ENCODE measurements around the gene GNL3. TPM values are rescaled to one million over a fixed set of nuclear protein-coding genes. Genes with fewer than 3 reads are reported as not detected.
"Not testable (repeated sequence)": the region's sequence is repeated elsewhere in the genome, so short reads cannot be mapped to it uniquely, and the experiment has no call there.

Gene GNL3
- total and polyA plus RNA-seq, 5 experiments from 2014 or later = 41.8 to 109 (median 77.5) TPM

DNA sequence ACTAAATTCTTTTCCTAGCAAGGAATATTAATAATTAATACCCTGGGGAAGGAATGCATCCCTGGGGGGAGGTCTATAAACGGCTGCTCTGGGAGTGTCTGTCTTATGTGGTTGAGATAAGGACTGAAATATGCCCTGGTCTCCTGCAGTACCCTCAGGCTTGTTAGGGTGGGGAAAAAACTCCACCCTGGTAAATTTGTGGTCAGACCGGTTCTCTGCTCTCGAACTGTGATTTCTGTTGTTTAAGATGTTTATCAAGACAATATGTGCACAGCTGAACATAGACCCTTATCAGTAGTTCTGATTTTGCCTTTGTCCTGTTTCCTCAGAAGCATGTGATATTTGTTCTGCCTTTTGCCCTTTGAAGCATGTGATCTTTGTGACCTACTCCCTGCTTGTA lies 42.9 kb downstream of the GNL3 start:
- H3K27ac Mint-ChIP-seq, POLR2A ChIA-PET, DNase-seq, ATAC-seq, H3K4me3 Mint-ChIP-seq, H3K27me3 Mint-ChIP-seq: not testable (repeated sequence)
- peaks cover 26 to 55% (median 51%) of the 10 kb centered on the region in 3 donors for H3K36me3 Mint-ChIP-seq
- peaks cover 0 to 10% (median 3%) of the 10 kb centered on the region in 4 donors for H3K4me1 Mint-ChIP-seq
- H3K9me3 Mint-ChIP-seq = peaks cover 0 to 32% (median 11%) of the 10 kb centered on the region in 9 donors

DNA sequence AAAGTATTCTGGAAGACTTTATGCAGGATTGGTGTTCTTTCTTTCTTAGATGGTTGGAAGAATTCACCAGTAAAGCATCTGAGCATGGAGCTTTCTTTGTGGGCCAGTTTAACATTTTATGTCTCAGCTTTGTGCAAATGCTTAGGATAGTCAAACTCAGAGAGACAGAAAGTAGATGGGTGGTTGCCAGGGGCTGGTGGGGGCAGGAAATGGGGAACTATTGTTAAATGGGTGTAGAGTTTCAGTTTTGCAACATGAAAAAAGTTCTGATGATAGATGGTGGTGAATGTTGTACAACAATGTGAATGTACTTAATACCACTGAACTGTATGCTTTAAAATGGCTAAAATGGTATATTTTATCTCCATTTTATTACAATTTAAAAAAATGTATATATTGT lies 44.8 kb downstream of the GNL3 start:
- H3K4me3 Mint-ChIP-seq = no peak overlapping the region
- ATAC-seq = no peak
- H3K9me3 Mint-ChIP-seq = peaks cover 0 to 32% (median 11%) of the 10 kb centered on the region in 9 donors
- DNase-seq = no peak
- POLR2A ChIA-PET = no interaction called here
- no peaks in the 10 kb centered on the region for H3K27me3 Mint-ChIP-seq
- H3K27ac Mint-ChIP-seq = peak overlapping the region in 6 of 10 donors; percentile 9 to 52 (median 24)
- peaks cover 0 to 10% (median 3%) of the 10 kb centered on the region in 4 donors for H3K4me1 Mint-ChIP-seq
- H3K36me3 Mint-ChIP-seq = peaks cover 29 to 70% (median 68%) of the 10 kb centered on the region in 3 donors

DNA sequence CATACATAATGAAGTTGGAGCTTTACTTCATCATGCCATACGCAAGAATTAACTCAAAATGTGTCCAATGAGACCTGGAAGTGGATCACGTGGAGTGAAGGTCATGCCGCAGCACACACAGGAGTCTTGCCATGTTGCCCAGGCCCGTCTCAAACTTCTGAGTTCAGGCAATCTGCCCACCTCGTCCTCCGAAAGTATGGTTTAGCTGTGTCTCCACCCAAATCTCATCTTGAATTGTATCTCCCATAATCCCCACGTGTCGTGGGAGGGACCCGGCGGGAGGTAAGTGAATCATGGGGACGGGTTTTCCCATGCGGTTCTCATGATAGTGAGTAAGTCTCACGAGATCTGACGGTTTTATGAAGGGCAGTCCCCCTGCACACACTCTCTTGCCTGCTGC lies 45.8 kb downstream of the GNL3 start:
- Mint-ChIP-seq H3K27ac (peak overlapping the region in 1 of 10 donors; percentile 41), H3K27me3 (no peaks in the 10 kb centered on the region), H3K4me1 (peaks cover 0 to 10% (median 3%) of the 10 kb centered on the region in 4 donors), H3K36me3 (peaks cover 31 to 72% (median 72%) of the 10 kb centered on the region in 3 donors), H3K9me3 (peaks cover 0 to 32% (median 11%) of the 10 kb centered on the region in 9 donors), H3K4me3 (no peak overlapping the region)
- POLR2A ChIA-PET = no interaction called here
- DNase-seq = no peak
- ATAC-seq = no peak

DNA sequence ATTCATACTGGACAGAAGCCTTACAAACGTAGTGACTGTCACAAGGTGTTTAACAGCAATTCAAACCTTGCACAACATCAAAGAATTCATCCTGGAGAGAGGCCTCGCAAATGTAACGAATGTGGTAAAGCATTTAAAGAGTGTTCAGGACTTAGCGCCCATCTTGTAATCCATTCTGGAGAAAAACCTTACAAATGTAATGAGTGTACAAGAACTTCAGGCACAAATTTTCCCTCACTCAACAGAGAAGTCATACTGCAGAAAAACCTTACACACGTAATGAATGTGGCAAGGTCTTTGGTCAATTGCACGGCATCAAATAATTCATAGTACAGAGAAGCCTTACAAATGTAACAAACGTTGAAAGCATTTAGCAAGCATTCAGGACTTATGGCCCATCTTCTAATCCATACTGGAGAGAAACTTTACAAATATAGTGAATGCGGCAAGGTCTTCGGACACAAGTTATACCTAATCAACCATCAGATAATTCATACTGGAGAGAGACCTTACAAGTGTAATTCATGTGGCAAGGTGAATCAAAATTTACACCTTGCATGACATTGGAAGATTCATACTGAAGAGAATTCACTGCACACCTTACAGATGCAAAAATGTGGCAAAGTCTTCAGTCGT lies 47.5 kb downstream of the GNL3 start:
- peaks cover 31 to 82% (median 64%) of the 10 kb centered on the region in 3 donors for H3K36me3 Mint-ChIP-seq
- ATAC-seq (no peak), DNase-seq (no peak)
- H3K9me3 Mint-ChIP-seq = peaks cover 0 to 27% (median 11%) of the 10 kb centered on the region in 9 donors
- no peak overlapping the region for H3K27ac Mint-ChIP-seq
- peaks cover 0 to 10% (median 3%) of the 10 kb centered on the region in 4 donors for H3K4me1 Mint-ChIP-seq
- H3K4me3 Mint-ChIP-seq = no peak overlapping the region
- POLR2A ChIA-PET = no interaction called here
- no peaks in the 10 kb centered on the region for H3K27me3 Mint-ChIP-seq

DNA sequence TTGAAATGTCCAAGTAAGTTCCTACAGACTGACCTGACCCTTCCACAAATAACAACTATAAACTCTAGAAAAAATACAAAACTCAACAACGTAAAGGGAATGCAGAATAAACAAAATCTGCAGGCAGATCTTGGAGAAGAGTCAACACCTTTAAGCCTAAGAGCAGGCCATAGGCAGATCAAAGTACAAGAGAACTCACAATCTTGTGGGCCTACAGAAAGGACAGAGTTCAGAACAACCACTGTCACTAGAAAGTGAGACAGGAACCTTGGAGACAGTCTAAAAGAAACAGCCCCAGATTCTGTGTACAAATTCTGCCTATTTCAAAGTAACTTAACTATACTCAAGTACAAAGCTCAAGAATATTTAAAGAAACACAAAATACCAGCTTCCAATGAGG lies 53.9 kb downstream of the GNL3 start:
- H3K9me3 Mint-ChIP-seq = no peaks in the 10 kb centered on the region
- no peak for ATAC-seq

DNA sequence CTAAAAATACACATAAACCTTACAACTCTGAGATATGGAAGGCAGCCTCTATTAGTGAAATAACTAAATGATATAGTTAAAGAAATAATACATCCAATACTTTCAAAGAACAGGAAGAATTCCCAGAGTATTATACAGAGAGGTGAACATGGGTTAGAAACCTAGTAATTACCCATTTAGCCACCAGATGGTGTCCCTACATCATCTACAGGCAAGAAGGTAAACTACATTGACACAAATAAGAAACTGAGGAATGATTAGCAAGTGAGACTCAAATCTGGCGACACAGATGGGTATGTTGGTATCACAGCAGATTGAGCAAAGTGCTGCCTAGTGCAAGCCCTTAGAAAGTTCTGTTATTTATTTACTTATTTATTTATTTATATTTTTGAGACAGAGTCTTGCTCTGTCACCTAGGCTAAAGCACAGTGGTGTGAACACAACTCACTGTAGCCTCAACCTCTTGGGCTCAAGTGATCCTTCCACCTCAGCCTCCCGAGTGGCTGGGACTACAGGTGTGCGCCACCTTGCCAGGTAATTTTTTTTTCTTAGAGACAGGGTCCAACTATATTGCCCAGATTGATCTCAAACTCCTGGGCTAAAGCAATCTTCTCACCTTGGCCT lies 56.7 kb downstream of the GNL3 start:
- POLR2A ChIA-PET = no interaction called here
- Mint-ChIP-seq H3K4me3 (no peak overlapping the region), H3K9me3 (no peaks in the 10 kb centered on the region), H3K27me3 (no peaks in the 10 kb centered on the region), H3K27ac (no peak overlapping the region), H3K4me1 (no peaks in the 10 kb centered on the region), H3K36me3 (peaks cover 6 to 88% (median 21%) of the 10 kb centered on the region in 3 donors)
- ATAC-seq = no peak
- DNase-seq = peak in 3 of 10 donors; percentile 21 to 29 (median 27)

More for the DNA sequence above, 53.9 kb downstream of the GNL3 start:
- H3K36me3 Mint-ChIP-seq = peaks cover 5 to 84% (median 23%) of the 10 kb centered on the region in 3 donors
- H3K4me1 Mint-ChIP-seq = no peaks in the 10 kb centered on the region
- DNase-seq = no peak
- POLR2A ChIA-PET = interaction anchor here (0.5 kb wide), 1 partner anchor 279 kb away, joined by 4 read pairs; no protein-coding TSS in a partner anchor
- H3K27me3 Mint-ChIP-seq = no peaks in the 10 kb centered on the region
- H3K4me3 Mint-ChIP-seq = no peak overlapping the region
- H3K27ac Mint-ChIP-seq = peak overlapping the region in 1 of 10 donors; percentile 24

DNA sequence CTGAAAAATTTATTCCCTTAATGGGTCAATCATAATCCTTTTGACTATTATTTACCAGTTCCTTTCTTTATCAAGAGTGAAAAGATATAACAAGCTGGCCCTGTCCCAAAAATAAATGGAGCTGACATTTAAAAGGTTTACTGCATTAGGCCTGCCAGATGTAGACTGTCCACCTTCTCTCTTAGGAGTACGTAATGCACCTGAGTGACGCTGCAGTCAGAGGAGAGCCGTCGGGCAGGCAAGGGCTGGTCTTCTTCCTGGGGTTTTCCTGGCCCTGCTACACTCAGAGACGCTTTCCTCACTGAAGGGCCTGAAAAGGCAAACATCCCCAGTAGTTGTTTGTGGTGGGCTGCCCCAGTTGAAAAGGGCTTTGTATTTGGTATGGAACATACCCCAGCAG lies 57.3 kb downstream of the GNL3 start:
- Mint-ChIP-seq H3K36me3 (peaks cover 6 to 88% (median 21%) of the 10 kb centered on the region in 3 donors), H3K4me3 (no peak overlapping the region)

DNA sequence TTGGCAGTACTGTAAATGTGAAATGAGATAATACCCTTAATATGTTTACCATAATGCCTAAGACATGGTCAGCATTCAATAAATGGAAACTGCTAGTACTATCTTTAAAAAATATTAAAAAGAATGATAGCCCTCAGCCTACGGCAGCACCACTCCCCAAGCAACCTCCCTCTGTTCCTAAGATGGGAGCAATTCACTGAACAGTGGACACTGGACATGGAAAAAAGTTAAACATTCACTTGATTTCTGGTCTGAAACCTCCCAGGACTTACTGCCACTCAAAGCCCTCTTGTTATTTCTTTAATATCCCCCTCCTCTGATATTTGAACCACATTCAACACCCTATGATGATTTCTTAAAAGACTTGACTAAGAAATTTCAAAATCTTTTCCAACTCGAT lies 57.9 kb downstream of the GNL3 start:
- no peaks in the 10 kb centered on the region for H3K9me3 Mint-ChIP-seq
- H3K36me3 Mint-ChIP-seq = peaks cover 6 to 88% (median 26%) of the 10 kb centered on the region in 3 donors
- ATAC-seq (no peak), DNase-seq (no peak)
- H3K27ac Mint-ChIP-seq = peak overlapping the region in 1 of 10 donors; percentile 66
- peaks cover 0 to under 1% (median 0%) of the 10 kb centered on the region in 4 donors for H3K4me1 Mint-ChIP-seq
- H3K4me3 Mint-ChIP-seq = no peak overlapping the region
- POLR2A ChIA-PET = interaction anchor here (0.6 kb wide), 1 partner anchor 41 kb away, joined by 3 read pairs; no protein-coding TSS in a partner anchor
- no peaks in the 10 kb centered on the region for H3K27me3 Mint-ChIP-seq

More for the DNA sequence above, 57.3 kb downstream of the GNL3 start:
- Mint-ChIP-seq H3K27ac (peak overlapping the region in 1 of 10 donors; percentile 71), H3K4me1 (no peaks in the 10 kb centered on the region), H3K27me3 (no peaks in the 10 kb centered on the region), H3K9me3 (no peaks in the 10 kb centered on the region)
- POLR2A ChIA-PET = interaction anchor here (0.6 kb wide), 1 partner anchor 40 kb away, joined by 3 read pairs; no protein-coding TSS in a partner anchor
- ATAC-seq = no peak
- DNase-seq = no peak

Other genes starting within 250 kb of the GNL3 start
- gene SEMA3G, start 240.9 kb upstream of the GNL3 start, total RNA-seq = not detected
- gene SEMA3G, start 240.9 kb upstream of the GNL3 start, polyA plus RNA-seq = not detected
- 1 to 10 TPM; 7.1 to 7.8 TPM for gene TNNC1, start 232.0 kb upstream of the GNL3 start, total RNA-seq
- 1 to 10 TPM in 1 of 3 donors, under 1 TPM in 2; 0.60 to 1.4 (median 0.90) TPM for gene TNNC1, start 232.0 kb upstream of the GNL3 start, polyA plus RNA-seq
- 100 to 1,000 TPM; 180 to 191 TPM for gene NISCH, start 230.4 kb upstream of the GNL3 start, total RNA-seq
- 10 to 100 TPM; 17.8 to 30.1 (median 20.4) TPM for gene NISCH, start 230.4 kb upstream of the GNL3 start, polyA plus RNA-seq
- gene STAB1, start 190.7 kb upstream of the GNL3 start, total RNA-seq = 1 to 10 TPM; 6.1 to 9.8 TPM
- gene STAB1, start 190.7 kb upstream of the GNL3 start, polyA plus RNA-seq = not detected
- gene NT5DC2, start 152.2 kb upstream of the GNL3 start, total RNA-seq = 1 to 10 TPM; 2.3 to 3.5 TPM
- gene NT5DC2, start 152.2 kb upstream of the GNL3 start, polyA plus RNA-seq = under 1 TPM in 2 of 3 donors, not detected in 1; 0.28 to 0.34 TPM
- gene UQCC5, start 149.4 kb upstream of the GNL3 start, total RNA-seq = 10 to 100 TPM in 1 of 2 experiments, 1 to 10 TPM in 1; 9.7 to 13.4 TPM
- 10 to 100 TPM; 29.1 to 35.1 (median 29.4) TPM for gene UQCC5, start 149.4 kb upstream of the GNL3 start, polyA plus RNA-seq
- gene PBRM1, start 119 bp upstream of the GNL3 start, total RNA-seq = 10 to 100 TPM; 66.0 to 72.9 TPM
- 10 to 100 TPM; 71.8 to 81.4 (median 80.5) TPM for gene PBRM1, start 119 bp upstream of the GNL3 start, polyA plus RNA-seq
- 10 to 100 TPM; 39.2 to 41.0 TPM for gene GLT8D1, start 19.8 kb downstream of the GNL3 start, total RNA-seq
- 10 to 100 TPM; 54.8 to 67.4 (median 58.3) TPM for gene GLT8D1, start 19.8 kb downstream of the GNL3 start, polyA plus RNA-seq
- gene SPCS1, start 20.1 kb downstream of the GNL3 start, total RNA-seq = 10 to 100 TPM; 80.1 to 89.9 TPM
- 100 to 1,000 TPM; 340 to 369 (median 348) TPM for gene SPCS1, start 20.1 kb downstream of the GNL3 start, polyA plus RNA-seq
- gene NEK4, start 84.9 kb downstream of the GNL3 start, total RNA-seq = 10 to 100 TPM; 24.4 to 25.3 TPM
- 10 to 100 TPM in 2 of 3 donors, 1 to 10 TPM in 1; 6.2 to 12.4 (median 10.3) TPM for gene NEK4, start 84.9 kb downstream of the GNL3 start, polyA plus RNA-seq
- not detected for gene ITIH1, start 91.6 kb downstream of the GNL3 start, total RNA-seq
- not detected for gene ITIH1, start 91.6 kb downstream of the GNL3 start, polyA plus RNA-seq
- gene ITIH3, start 108.8 kb downstream of the GNL3 start, total RNA-seq = not detected
- gene ITIH3, start 108.8 kb downstream of the GNL3 start, polyA plus RNA-seq = under 1 TPM in 1 of 3 donors, not detected in 2; 0.40 TPM
- gene ITIH4, start 144.6 kb downstream of the GNL3 start, total RNA-seq = 10 to 100 TPM; 28.8 to 32.6 TPM
- under 1 TPM in 2 of 3 donors, not detected in 1; 0.05 to 0.60 TPM for gene ITIH4, start 144.6 kb downstream of the GNL3 start, polyA plus RNA-seq
- gene MUSTN1, start 149.0 kb downstream of the GNL3 start, total RNA-seq = 1 to 10 TPM in 1 of 2 experiments, not detected in 1; 3.4 TPM
- under 1 TPM in 1 of 3 donors, not detected in 2; 0.68 TPM for gene MUSTN1, start 149.0 kb downstream of the GNL3 start, polyA plus RNA-seq
- gene STIMATE, start 211.5 kb downstream of the GNL3 start, total RNA-seq = 10 to 100 TPM; 19.5 to 26.5 TPM
- 1 to 10 TPM; 5.1 to 6.3 (median 5.3) TPM for gene STIMATE, start 211.5 kb downstream of the GNL3 start, polyA plus RNA-seq

Measured in naive thymus-derived CD8-positive, alpha-beta T cell (primary cell).